Uterus (tissue), 2 donors: ENCODE results near the gene CD96.

Source experiments
- CTCF ChIP-seq, 4 experiments: fragments of 200-600 bp in 2 of 4; fragments of 450-650 bp in 2 of 4; sonication (generic) in 2 of 4; IDR thresholded peaks; one replicate each; pipeline ENCODE4 v1.5.1; 2016 to 2019; ENCODE audit warnings: antibody characterized with exemption in 4 of 4, mild to moderate bottlenecking in 2 of 4, moderate library complexity in 1 of 4
- POLR2A ChIP-seq, 2 donors: fragments of 450-650 bp; IDR thresholded peaks; one replicate each; pipeline ENCODE4 v1.6.1; 2016; ENCODE audit warnings: antibody characterized with exemption in 2 of 2, mild to moderate bottlenecking in 1 of 2, moderate library complexity in 1 of 2

- no peak for TF ChIP-seq POLR2A (IDR thresholded peaks at IDR 0.05)
- no peak for TF ChIP-seq CTCF (IDR thresholded peaks at IDR 0.05)
Measured at GRCh38 chr3:111616417-111617105, 74.6 kb downstream of the CD96 start.
